Hippocampal formation (tissue), 2 donors: Measurements from ENCODE around the gene TIE1.
"Not testable (repeated sequence)": the region's sequence is repeated elsewhere in the genome, so short reads cannot be mapped to it uniquely, and the experiment has no call there.

Experiments
- DNase-seq, 2 donors: peaks; one replicate each; lab custom pipeline; 2025; lab: John Stamatoyannopoulos, UW

TIE1 gene

GRCh38 chr1:43363283-43363934, 62.6 kb downstream of the TIE1 start:
- DNase-seq = no peak

GRCh38 chr1:43363935-43364525, 63.2 kb downstream of the TIE1 start:
- DNase-seq = no peak

GRCh38 chr1:43365678-43366077, 64.9 kb downstream of the TIE1 start:
- DNase-seq = no peak

GRCh38 chr1:43366179-43366578, 65.4 kb downstream of the TIE1 start:
- DNase-seq = no peak

GRCh38 chr1:43366601-43367025, 65.8 kb downstream of the TIE1 start:
- DNase-seq = no peak

GRCh38 chr1:43367026-43367903, 66.5 kb downstream of the TIE1 start:
- DNase-seq = peak; percentile 22 to 71

GRCh38 chr1:43367904-43368645, 67.3 kb downstream of the TIE1 start, which contains the start of gene ELOVL1:
Gene ELOVL1, minus strand, starts transcription at chr1:43368011. Its CDS starts 2,402 bp downstream, at chr1:43365609.
- peak; percentile 84 to 89 for DNase-seq

- DNase-seq = no peak
These were observed 67.9 kb downstream of the TIE1 start for GRCh38 chr1:43368646-43369020.

GRCh38 chr1:43369779-43370178, 69.0 kb downstream of the TIE1 start:
- DNase-seq = not testable (repeated sequence)

- DNase-seq = no peak
These were observed 69.8 kb downstream of the TIE1 start for GRCh38 chr1:43370564-43370963.

GRCh38 chr1:43372172-43372571, 71.4 kb downstream of the TIE1 start:
- DNase-seq = no peak
